Panc1 (cell line): ENCODE data around the gene ARHGEF17. TPM values are rescaled to one million over a fixed set of nuclear protein-coding genes. Genes with fewer than 3 reads are reported as not detected.

Source experiments
- ATAC-seq: fragments of 200-7000 bp; cut with Tn5 transposase; 2 replicates; pipeline ENCODE4 v1.9.1; 2020; ENCODE audit warnings: mild to moderate bottlenecking, moderate library complexity
- BruUV-seq: library from RNA; stranded (reverse); fragments of 400-500 nt; replicated peaks from 2 replicates; lab custom pipeline; 2021; lab: Mats Ljungman, UMichigan
- CTCF ChIA-PET: fragments of 300-600 bp; sonication (Branson Sonifier 250); formaldehyde crosslinking; loops from one replicate; lab custom pipeline; 2022; ENCODE audit warnings: antibody characterized with exemption; lab: Charles Lee
- POLR2A ChIA-PET: fragments of 300-600 bp; sonication (Branson Sonifier 250); formaldehyde crosslinking; loops from one replicate; lab custom pipeline; 2022; ENCODE audit warnings: antibody characterized with exemption; lab: Charles Lee
- DNase-seq: peaks from one replicate; pipeline ENCODE4 v3.0.0-alpha.2; 2010; ENCODE audit warnings: low read depth, low spot score
- H3K27ac ChIP-seq: 2 replicates; pipeline ENCODE4 v1.5.1; 2011; ENCODE audit warnings: mild to moderate bottlenecking, low read length, inconsistent platforms
- H3K27me3 ChIP-seq: fragments of 200-500 bp; sonication (Bioruptor generic); 2 replicates; pipeline ENCODE4 v1.6.0; 2014; ENCODE audit warnings: low read length, inconsistent platforms; ENCODE audit not compliant: control insufficient read depth, insufficient read depth
- H3K36me3 ChIP-seq: fragments of 200-500 bp; sonication (Bioruptor generic); 2 replicates; pipeline ENCODE4 v1.5.1; 2014; ENCODE audit warnings: inconsistent platforms, mild to moderate bottlenecking, low read length, moderate library complexity; ENCODE audit not compliant: control insufficient read depth, insufficient read depth
- H3K4me1 ChIP-seq: 2 replicates; pipeline ENCODE4 v1.5.1; 2011; ENCODE audit warnings: inconsistent platforms, mild to moderate bottlenecking, low read length, moderate library complexity; ENCODE audit not compliant: control insufficient read depth, insufficient read depth
- H3K4me3 ChIP-seq, 2 experiments: 2 replicates each; pipeline ENCODE4 v1.5.1; 2011 to 2012; ENCODE audit warnings: low read depth in 2 of 2, low read length in 2 of 2, mild to moderate bottlenecking in 2 of 2, inconsistent platforms in 1 of 2, moderate library complexity in 1 of 2
- H3K9me3 ChIP-seq: fragments of 200-500 bp; sonication (Bioruptor generic); 2 replicates; pipeline ENCODE4 v1.5.1; 2014; ENCODE audit warnings: low read depth, mild to moderate bottlenecking, inconsistent platforms, low read length, moderate library complexity; ENCODE audit not compliant: control insufficient read depth, insufficient read depth
- POLR2AphosphoS5 ChIP-seq: IDR thresholded peaks from 2 replicates; pipeline ENCODE4 v1.6.1; 2012; ENCODE audit warnings: mild to moderate bottlenecking, low read depth, low read length, moderate library complexity
- SIN3A ChIP-seq: IDR thresholded peaks from 2 replicates; pipeline ENCODE4 v1.6.1; 2012; ENCODE audit warnings: low read depth, mild to moderate bottlenecking, low read length, moderate library complexity, borderline replicate concordance; ENCODE audit not compliant: insufficient read depth
- TCF7L2 ChIP-seq: IDR thresholded peaks from 2 replicates; pipeline ENCODE4 v1.6.1; 2011; ENCODE audit warnings: mild to moderate bottlenecking, low read depth, low read length, inconsistent platforms
- in situ Hi-C: cut with HindIII; loops from 2 replicates; pipeline ENCODE4 v1.10.0; 2016; ENCODE audit warnings: low sequenced_read_pairs, low pct_unique_long_range_greater_than_20kb
- intact Hi-C: fragments of 100-400 bp; cut with micrococcal nuclease; formaldehyde crosslinking; loops from one replicate; pipeline ENCODE4 v1.10.0; 2022; ENCODE audit not compliant: unreplicated experiment
- total RNA-seq: library from RNA; stranded (reverse); gene quantifications from one replicate; pipeline ENCODE4 v1.2.1, GENCODE V29; 2021; ENCODE audit not compliant: unreplicated experiment
- TF ChIP-seq, protein P1 (sequence below), 2 experiments: IDR thresholded peaks; 2 replicates each; pipeline ENCODE4 v1.6.1; 2011 to 2012; ENCODE audit warnings: low read depth in 2 of 2, control low read depth in 1 of 2, low read length in 1 of 2, mild to moderate bottlenecking in 1 of 2, moderate library complexity in 1 of 2; ENCODE audit not compliant: insufficient read depth in 1 of 2
- TF ChIP-seq, protein P2 (sequence below): fragments of 450-650 bp; IDR thresholded peaks from 2 replicates; pipeline ENCODE4 v1.5.1; 2017; ENCODE audit warnings: mild to moderate bottlenecking

The ARHGEF17 gene
- total RNA-seq, 1 experiment from 2014 or later, result 43.2 TPM

DNA sequence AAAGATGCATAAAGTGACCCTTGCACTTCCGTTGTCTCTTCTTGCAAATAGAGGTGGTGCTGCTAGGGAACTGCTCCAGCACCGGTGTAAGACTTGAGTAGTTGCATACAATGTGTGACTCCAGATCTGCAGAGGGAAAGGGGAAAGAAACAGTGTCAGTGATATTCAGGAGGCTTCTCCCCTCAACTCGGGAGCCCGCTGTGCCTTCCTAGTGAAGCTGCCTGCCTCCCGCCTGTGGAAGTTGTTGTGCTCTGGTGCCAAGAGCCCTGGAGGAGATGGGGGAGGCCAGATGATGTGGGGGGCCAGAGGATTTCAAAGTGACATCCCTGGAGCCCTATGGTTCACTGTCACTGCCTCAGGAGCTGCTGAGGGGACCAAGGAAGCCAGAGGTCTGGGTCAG, 98.5 kb downstream of the ARHGEF17 start:
- ATAC-seq (no peak), DNase-seq (no peak)
- no peak overlapping the region for H3K4me3 ChIP-seq
- no TSS peak for BruUV-seq
- no peaks in the 10 kb centered on the region for H3K4me1 ChIP-seq
- ChIA-PET POLR2A (no interaction called here), CTCF (interaction anchor here (0.9 kb wide), 1 partner anchor 56 kb away, joined by 3 read pairs; no protein-coding TSS in a partner anchor)
- intact Hi-C loops (no loop called here), in situ Hi-C loops (no loop called here)
- TF ChIP-seq POLR2AphosphoS5, result no peak
- TF ChIP-seq, protein P1, sequence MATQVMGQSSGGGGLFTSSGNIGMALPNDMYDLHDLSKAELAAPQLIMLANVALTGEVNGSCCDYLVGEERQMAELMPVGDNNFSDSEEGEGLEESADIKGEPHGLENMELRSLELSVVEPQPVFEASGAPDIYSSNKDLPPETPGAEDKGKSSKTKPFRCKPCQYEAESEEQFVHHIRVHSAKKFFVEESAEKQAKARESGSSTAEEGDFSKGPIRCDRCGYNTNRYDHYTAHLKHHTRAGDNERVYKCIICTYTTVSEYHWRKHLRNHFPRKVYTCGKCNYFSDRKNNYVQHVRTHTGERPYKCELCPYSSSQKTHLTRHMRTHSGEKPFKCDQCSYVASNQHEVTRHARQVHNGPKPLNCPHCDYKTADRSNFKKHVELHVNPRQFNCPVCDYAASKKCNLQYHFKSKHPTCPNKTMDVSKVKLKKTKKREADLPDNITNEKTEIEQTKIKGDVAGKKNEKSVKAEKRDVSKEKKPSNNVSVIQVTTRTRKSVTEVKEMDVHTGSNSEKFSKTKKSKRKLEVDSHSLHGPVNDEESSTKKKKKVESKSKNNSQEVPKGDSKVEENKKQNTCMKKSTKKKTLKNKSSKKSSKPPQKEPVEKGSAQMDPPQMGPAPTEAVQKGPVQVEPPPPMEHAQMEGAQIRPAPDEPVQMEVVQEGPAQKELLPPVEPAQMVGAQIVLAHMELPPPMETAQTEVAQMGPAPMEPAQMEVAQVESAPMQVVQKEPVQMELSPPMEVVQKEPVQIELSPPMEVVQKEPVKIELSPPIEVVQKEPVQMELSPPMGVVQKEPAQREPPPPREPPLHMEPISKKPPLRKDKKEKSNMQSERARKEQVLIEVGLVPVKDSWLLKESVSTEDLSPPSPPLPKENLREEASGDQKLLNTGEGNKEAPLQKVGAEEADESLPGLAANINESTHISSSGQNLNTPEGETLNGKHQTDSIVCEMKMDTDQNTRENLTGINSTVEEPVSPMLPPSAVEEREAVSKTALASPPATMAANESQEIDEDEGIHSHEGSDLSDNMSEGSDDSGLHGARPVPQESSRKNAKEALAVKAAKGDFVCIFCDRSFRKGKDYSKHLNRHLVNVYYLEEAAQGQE (IDR thresholded peaks at IDR 0.05; ENCODE audit: insufficient read depth in 1 of 2, low read depth in 2 of 2, low read length in 1 of 2), result no peak
- TF ChIP-seq, protein P2, sequence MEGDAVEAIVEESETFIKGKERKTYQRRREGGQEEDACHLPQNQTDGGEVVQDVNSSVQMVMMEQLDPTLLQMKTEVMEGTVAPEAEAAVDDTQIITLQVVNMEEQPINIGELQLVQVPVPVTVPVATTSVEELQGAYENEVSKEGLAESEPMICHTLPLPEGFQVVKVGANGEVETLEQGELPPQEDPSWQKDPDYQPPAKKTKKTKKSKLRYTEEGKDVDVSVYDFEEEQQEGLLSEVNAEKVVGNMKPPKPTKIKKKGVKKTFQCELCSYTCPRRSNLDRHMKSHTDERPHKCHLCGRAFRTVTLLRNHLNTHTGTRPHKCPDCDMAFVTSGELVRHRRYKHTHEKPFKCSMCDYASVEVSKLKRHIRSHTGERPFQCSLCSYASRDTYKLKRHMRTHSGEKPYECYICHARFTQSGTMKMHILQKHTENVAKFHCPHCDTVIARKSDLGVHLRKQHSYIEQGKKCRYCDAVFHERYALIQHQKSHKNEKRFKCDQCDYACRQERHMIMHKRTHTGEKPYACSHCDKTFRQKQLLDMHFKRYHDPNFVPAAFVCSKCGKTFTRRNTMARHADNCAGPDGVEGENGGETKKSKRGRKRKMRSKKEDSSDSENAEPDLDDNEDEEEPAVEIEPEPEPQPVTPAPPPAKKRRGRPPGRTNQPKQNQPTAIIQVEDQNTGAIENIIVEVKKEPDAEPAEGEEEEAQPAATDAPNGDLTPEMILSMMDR, result no peak
- no peak overlapping the region for H3K27ac ChIP-seq
- no peaks in the 10 kb centered on the region for H3K9me3 ChIP-seq
- H3K36me3 ChIP-seq, result no peaks in the 10 kb centered on the region; the same call in 1 of the 2 replicates
- H3K27me3 ChIP-seq, result no peaks in the 10 kb centered on the region

DNA sequence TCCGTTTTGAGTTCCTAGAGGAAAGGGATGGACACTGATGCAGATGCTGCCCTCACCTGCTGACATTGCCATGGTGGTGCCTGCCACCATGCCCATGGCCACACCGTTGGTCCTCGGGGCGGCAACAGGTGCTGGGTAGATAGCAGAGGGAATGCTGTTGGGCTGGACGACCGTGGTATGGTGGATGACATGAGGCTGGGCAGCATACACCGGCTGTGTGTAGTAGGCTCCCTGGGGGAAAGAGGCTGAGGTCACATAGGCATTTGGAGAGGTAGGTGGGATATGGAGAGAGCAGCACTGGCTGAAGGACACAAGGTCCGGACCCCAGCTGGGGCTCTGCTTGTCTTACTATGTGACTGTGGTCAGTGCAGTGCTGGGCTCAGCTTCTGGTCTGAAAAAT, 101.4 kb downstream of the ARHGEF17 start:
- Histone ChIP-seq H3K27ac (no peak overlapping the region), H3K36me3 (no peaks in the 10 kb centered on the region), H3K27me3 (no peaks in the 10 kb centered on the region), H3K9me3 (no peaks in the 10 kb centered on the region), H3K4me1 (no peaks in the 10 kb centered on the region), H3K4me3 (no peak overlapping the region)
- in situ Hi-C loops (no loop called here), intact Hi-C loops (no loop called here)
- ChIA-PET POLR2A (no interaction called here), CTCF (no interaction called here)
- DNase-seq, result no peak
- BruUV-seq, result no TSS peak
- TF ChIP-seq, protein P1 (IDR thresholded peaks at IDR 0.05; ENCODE audit: insufficient read depth in 1 of 2, low read depth in 2 of 2, low read length in 1 of 2), result no peak
- no peak for TF ChIP-seq POLR2AphosphoS5
- TF ChIP-seq SIN3A, result no peak
- TF ChIP-seq, protein P2, result no peak
- TF ChIP-seq TCF7L2, result no peak
- no peak for ATAC-seq
